HG03520 (cell line): ENCODE results near the gene ZNRF4.

Experiments
- ATAC-seq: cut with Tn5 transposase; IDR thresholded peaks from one replicate; pipeline ENCODE4 v1.9.1; 2021; ENCODE audit warnings: mild to moderate bottlenecking, moderate library complexity; ENCODE audit not compliant: unreplicated experiment

Gene ZNRF4

DNA sequence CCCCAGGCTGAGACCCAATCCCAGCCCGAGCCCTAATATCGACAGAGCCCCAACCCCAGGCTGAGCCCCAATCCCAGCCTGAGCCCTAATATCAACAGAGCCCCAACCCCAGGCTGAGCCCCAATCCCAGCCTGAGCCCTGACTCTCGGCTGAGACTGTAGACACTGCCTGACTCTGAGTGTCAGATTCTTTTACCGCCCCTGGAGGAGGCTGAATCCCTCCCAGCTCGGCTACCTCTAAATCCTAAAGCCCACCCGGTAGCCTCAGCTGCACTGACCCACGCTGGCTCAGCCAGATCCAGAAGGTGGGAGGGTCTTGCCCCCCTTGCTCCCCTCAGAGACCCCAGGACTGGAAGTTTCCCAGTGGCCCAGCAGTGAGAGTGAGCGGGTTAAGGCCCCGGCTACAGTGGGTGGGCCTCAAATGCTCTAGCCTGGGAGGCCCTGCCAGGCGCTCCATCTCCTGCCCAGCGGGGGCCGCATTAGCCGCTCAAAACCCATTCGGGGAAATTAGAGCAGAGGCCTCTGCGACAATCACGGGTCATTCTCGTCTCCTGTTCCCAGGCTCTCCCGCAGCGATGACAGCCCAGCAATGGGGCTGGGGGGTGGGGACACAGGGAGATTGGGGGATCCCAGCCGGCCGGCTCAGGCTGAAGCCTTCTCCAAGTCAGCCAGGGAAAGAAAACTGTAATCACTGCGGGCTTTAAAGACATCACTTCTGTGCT is 43.8 kb downstream of the ZNRF4 start:
- ATAC-seq = no peak

DNA sequence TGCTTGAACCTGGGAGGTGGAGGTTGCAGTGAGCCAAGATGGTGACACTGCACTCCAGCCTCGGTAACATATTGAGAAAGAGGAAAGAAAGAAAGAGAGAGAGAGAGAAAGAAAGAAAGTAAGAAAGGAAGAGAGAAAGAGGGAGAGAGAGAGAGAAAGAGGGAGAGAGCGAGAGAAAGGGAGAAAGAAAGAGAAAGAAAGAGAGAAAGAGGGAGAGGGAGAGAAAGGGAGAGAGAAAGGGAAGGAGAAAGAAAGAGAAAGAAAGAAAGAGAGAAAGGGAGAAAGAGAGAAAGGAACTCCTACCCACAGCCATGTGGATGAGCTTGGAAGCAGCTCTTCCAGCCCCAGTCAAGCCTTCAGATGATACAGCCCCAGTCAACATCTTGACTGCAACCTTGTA is 46.7 kb downstream of the ZNRF4 start:
- no peak for ATAC-seq

DNA sequence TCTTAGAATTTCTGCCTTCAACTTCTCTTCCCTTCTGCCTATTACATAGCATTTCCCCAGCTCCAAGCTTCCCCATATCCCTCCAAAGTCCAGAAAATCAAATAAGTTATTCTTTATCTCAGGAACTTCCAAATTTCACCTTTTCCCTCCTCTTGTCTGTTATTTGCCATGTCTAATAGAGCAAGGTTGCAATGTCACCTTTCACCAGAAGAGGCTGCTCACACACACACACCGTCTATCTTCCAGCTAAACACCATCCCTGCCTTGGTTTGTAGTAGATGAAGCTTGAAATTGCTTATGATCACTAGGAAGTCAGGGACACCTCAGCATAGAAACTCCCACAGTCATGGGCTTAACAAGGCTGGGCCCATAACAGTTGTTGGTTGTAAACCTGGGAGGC is 48.4 kb downstream of the ZNRF4 start:
- ATAC-seq = no peak

DNA sequence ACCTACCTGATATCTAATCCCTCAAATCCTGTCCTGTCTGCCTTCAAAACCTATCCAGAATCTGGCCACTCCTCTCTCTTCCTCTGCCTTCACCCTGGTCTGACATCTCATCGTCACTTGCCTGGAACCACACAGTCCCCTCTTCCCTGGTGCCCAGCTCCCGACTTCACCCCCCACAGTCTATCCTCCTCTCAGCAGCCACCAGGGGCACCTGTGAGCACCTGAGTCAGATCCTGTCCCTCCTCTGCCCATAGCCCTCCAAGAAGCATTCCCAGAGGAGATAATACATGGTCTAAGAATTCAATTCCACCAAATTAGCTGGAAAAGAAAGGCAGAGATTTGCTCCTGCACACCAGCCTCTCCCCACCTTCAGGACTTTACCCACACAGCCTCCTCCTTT is 48.9 kb downstream of the ZNRF4 start:
- ATAC-seq = no peak
